Stimulated activated naive CD8-positive, alpha-beta T cell treated with anti-CD3 and anti-CD28 coated beads, Interleukin-15, Interleukin-2, amounts not matched to agents 100 U/mL and 50 U/mL, for 24 hours (primary cell): Measurements from ENCODE around the gene FOXO6.
A peak's percentile ranks its signal among the peaks of the same experiment; 100 is the strongest.

Experiments
- ATAC-seq: fragments of 150-1000 bp; cut with Tn5 transposase; one replicate; pipeline ENCODE4 v1.10.0; 2021
- DNase-seq: peaks from one replicate; pipeline ENCODE4 v3.0.0; 2021

The FOXO6 gene

GRCh38 chr1:41408691-41409090, 47.5 kb downstream of the FOXO6 start:
- ATAC-seq (no peak), DNase-seq (no peak)

GRCh38 chr1:41409825-41410224, 48.6 kb downstream of the FOXO6 start:
- DNase-seq (no peak), ATAC-seq (no peak)

DNA sequence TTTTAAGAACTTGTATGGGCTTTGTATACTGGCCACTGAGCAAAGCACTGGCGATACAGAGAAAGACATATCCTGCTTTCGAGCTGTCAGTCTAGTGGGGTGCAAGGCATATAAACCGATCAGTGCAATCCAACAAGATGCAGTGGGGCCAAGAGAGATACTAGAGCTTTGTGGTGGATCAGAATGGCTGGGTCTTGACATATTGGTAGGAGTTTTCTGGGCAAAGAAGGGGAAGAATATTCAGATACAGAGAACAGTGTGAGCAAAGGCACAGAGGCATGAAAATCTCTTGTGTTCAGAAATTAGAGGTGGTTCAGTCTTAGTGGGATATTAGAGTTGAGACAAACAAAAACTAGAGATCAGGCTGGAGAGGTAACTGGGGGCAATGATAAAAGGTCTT, 49.2 kb downstream of the FOXO6 start:
- no peak for ATAC-seq
- no peak for DNase-seq

GRCh38 chr1:41411229-41411628, 50.0 kb downstream of the FOXO6 start:
- ATAC-seq: no peak
- DNase-seq: no peak

GRCh38 chr1:41412748-41413147, 51.5 kb downstream of the FOXO6 start:
- DNase-seq: no peak
- ATAC-seq: no peak

DNA sequence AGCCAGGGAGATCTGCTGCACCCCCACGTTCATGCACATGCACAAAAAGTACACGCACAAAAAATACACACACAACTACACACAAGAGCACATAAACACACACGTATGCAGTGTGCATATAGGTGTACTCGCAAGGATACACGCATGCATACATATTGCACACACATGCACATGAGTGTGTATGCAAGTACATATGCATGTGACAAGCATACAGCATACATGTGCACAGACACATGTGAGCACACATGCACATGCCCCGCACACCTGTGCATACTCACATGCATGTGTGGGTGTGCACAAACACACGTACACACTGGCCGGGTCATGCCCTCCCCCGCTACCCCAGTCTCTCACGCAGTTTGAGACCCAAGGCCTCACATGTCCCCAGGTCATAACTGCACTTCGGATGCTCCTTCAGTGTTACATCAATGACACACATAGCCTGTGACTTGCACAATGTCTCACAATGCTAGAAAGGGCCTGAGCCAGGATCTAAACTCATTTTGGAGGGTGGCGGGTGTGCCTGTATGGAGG, 52.6 kb downstream of the FOXO6 start:
- DNase-seq: no peak

GRCh38 chr1:41414296-41414695, 53.1 kb downstream of the FOXO6 start:
- no peak for DNase-seq
- ATAC-seq: no peak

More for the DNA sequence above, 52.6 kb downstream of the FOXO6 start:
- no peak for ATAC-seq

DNA sequence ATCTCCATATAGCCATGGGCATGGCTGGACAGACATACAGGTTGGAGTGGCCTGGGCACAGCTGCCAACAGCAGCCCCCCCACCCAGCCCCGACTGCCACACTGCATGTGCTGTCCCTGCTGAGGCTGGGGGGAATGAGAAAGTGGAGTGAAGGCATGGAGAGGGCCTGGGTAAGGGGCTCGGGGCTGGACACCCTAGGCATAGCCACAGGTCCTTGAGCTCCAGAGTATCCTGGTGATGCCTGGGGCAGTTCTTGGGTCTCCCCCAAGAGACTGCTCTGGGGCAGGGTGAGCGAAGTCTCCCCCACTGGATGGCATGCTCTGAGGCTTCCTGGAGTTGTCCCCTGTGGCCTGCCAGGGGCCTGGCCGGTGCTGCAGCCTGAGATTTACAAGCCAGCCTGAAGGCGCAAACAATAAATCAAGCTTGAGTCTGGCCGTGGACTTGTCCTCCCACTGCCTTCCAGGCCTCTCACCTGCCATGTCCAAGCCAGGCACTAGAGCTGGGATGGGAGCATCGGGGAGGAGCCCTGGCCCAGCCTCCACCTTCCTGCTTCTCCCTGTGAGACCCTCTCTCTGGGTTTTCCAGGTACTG, 53.6 kb downstream of the FOXO6 start:
- DNase-seq: no peak
- no peak for ATAC-seq

DNA sequence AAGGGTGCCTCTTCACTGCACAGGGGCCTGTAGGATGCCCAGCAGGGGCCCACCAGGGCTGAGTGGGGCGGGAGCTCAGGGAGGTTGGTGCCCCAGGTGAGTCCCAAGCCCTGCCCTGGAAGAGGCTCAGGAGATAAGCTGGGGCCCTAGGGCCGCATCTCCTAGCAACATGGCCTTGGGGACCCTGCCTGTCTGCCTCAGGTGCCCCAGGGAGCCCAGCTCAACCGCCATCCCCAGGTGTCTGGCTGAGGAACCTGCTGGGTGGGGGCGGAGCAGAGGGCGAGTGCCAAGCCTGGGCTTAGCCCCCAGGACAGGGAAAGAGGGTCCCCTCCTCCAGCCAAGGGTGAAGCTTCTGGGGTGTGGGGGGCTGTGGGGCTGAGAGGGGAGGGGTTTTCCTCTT, 54.8 kb downstream of the FOXO6 start:
- ATAC-seq: no peak
- DNase-seq: no peak

GRCh38 chr1:41416552-41417334, 55.5 kb downstream of the FOXO6 start:
- DNase-seq (peak; percentile 68), ATAC-seq (no peak)

- no peak for ATAC-seq
- DNase-seq: no peak
Measured at GRCh38 chr1:41417335-41417682, 56.1 kb downstream of the FOXO6 start.

DNA sequence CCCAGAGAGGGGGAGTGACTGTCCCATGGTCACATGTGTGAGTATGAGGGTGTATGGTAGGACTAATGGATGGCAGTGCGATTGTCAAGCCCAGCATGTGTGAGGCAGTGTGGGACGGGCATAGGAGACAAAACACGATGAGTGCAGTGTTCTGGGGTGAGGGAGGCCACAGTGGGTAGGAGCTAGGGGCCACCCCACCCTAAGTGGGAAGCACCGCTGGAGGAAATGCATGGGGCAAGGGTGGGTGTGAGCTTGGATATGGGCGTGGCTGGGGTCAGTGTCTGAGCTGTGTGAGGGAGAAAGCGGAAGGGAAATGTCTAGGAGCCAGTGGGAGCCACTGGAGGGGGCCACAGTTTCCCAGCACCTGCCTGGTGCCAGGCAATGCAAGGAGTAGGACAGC, 56.5 kb downstream of the FOXO6 start:
- ATAC-seq (no peak), DNase-seq (no peak)

DNA sequence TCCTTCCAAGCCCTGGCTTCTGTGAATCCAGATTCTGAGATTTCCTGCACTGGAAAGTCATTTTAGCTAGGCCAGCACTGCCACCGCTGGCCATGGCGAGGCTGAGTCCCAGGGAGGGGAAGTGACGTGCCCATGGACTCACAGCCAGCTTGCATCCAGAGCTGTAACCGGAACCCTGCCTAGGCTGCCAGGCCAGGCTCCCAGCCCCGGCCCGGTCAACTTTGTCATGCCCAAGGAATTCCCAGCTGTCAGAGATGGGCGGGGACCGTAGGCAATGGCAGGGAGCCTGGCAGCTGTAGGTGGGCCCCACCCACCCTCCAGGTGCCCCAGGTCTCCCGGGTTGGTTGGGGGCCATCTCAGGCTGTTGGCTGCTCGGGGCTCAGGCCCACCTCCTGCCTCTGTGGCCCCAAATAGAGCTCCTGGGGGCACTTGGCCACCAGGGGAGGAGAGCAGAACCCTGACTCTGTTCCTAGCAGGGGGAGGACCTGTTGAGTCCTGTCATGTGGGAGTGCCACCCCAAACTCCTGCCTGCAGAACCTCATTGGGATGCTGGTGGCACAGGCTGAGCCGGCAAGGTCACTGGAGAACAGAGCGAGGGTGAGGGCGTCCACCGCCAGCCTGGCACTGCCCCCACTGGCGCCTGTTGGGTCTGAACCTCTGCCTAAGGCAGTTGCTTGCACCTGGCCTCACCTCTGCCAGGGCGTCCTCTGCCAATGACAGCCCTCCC, 57.8 kb downstream of the FOXO6 start:
- no peak for ATAC-seq
- DNase-seq: no peak

GRCh38 chr1:41419584-41420295, 58.5 kb downstream of the FOXO6 start:
- DNase-seq (no peak), ATAC-seq (no peak)

DNA sequence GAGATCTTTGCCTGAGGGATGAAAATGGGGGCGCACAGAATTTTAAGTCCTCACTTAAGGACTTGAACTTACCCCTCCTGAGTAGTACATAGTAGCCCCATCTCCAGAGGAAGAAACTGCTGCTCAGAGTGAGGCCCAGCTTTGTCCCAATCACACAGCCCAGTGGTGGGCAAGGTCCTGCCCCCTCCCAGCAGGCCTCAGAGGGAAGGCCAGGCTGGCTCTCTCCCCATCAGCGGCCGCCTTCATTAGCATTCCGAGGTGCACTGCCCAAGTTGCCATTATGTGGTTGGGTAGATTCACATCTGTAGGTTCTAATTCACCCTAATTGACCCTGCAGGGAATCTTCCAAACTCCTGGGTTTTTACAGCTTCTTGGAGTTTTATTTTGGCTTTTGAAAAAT, 59.1 kb downstream of the FOXO6 start:
- ATAC-seq: no peak
- DNase-seq: no peak

GRCh38 chr1:41420860-41421259, 59.6 kb downstream of the FOXO6 start:
- DNase-seq (no peak), ATAC-seq (no peak)

DNA sequence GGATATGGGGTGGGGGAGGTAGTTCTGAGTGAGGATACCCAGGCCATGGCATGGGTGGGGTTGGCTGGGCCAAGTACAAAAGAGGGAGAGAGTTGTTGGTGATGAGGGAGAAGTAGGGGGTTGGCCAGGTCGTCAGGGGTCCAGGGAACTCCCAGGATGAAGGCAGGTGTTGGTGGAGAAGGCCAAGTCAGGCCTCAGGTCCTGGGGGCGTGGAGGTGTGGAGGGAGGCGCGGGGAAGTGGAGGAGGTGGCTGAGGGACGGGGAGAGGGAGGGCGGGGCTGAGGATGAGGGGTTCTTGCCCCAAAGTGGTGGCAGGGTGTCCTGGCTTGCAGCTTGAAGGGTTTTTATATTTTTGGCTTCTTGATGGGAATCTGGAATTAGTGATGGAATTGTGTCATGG, 61.1 kb downstream of the FOXO6 start:
- DNase-seq (no peak), ATAC-seq (no peak)

DNA sequence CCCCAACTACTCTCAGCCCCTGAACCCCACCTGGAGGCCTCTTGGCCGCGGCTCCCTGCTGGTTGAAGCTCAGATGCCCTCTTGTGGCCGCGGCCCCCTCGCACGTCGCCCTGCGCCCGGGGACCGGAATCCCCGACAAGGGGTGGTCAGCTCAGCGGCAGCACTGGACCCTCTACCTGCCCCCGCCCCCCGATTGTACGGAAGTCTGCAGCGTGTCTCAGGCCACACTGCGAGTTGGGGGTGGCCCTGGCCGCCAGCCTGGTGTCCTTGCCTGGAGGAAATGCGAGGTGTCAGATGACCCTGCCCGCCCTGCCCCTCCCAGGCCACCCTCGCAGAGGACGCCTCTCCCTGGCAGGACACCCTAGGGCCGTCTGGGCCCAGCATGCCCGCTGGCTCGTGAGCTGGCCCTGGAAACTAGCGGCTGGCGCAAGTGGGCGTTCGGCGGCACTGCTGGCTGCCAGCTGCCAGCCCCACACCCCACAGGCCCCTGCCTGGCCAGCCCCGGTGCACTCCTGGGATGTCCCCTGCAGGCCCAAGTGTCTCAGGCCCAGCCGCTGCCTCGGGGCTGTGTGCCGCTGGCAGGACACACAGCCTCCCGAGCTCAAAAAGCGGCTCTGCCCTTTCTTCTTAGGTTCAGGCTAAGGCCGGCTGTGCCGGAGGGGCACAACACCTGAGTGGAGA, 62.4 kb downstream of the FOXO6 start:
- DNase-seq: no peak

DNA sequence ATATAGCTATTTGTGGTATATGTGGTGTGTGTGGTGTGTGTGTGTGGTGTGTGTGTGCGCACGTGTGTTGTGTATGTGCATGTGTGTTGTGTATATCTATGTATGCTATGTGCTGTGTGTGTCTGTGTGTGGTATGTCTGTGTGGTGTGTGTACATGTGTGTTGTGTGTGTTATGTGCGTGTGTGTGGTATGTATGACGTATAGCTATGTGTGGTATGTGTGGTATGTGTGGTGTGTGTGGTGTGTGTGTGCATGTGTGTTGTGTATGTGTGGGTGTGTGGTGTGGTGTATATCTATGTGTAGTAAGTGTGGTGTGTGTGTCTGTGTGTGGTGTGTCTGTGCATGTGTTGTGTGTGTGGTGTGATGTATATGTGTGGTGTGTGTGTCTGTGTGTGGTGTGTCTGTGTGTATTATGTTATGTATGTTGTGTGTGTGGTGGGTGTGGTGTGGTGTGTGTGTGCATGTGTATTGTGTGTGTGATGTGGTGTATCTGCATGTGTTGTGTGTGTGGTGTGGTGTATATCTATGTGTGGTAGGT, 63.4 kb downstream of the FOXO6 start:
- DNase-seq (no peak), ATAC-seq (no peak)

More for the DNA sequence above, 62.4 kb downstream of the FOXO6 start:
- ATAC-seq: no peak

DNA sequence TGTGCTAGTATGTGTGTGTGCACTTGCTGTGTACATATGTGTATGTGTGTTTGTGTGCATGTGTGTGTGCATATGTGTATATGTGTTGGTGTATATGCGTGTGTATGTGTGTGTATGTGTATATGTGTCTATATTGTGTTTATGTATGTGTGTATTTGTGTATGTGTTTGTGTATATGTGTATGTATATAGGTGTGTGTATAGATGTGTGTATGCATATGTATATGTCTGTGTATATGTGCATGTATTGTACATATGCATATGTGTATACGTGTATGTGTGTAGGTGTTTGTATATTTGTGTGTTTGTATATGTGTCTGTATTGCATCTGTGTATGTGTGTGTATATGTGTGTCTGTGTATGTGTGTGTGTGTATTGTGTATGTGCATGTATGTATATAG, 64.1 kb downstream of the FOXO6 start:
- DNase-seq (no peak), ATAC-seq (no peak)

- DNase-seq (no peak), ATAC-seq (no peak)
Measured at GRCh38 chr1:41426201-41426890, 65.1 kb downstream of the FOXO6 start.
